ENCODE data around the gene CAMTA1. TPM values are rescaled to one million over a fixed set of nuclear protein-coding genes. Genes with fewer than 3 reads are reported as not detected.

Gene CAMTA1
- total RNA-seq, 1 donor from 2014 or later, result 114 TPM

DNA sequence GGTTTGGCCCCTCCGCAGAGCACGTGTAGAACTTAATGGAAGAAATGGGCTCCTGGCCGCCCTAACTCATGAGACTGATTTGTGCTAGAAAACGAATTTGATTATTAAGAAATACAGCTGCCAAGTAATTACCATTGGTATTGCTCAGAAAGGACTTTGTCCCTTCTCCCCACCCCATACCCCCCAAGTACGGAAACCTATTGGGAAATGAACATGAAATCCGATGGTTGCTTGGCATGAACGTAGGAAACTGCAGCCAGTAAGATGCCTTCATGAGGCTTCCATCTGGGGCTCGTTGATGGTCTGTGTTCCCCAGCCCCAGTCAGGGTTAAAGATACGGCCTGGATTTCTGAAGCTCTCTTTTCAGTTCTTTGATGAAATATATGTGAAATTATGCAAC lies 1020.2 kb downstream of the CAMTA1 start:
- intact Hi-C loops (cut with DNase I), result no loop called here
- no peak for DNase-seq (ENCODE audit: low spot score)

DNA sequence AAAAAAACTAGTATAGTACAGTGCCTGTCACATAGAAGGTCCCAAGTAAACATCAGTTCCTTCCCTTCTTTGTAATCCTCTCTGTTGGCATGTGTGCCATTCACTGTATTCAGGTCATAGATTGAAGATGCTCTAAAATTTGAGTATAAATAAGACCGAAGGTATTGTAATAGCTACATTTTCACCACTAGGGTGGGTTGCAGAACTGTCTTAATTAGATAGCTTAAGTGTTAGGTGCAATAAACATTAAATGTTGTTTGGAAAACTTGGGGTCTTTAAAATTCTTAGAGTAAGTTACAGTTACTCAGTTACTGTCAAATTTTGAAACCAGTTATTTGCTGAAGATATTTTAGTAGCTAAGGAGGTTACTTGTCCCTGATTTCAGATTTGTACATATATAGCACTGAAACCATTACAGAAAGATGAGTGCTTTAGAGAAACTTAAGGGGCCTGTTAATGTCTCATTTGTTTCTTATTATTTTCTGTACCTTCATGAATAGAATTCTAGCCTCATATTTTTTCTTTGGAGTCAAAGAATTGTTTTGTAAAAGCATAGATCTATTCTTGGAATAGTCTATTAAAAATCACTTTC lies 1023.1 kb downstream of the CAMTA1 start:
- no peak for DNase-seq (ENCODE audit: low spot score)
- intact Hi-C loops (cut with DNase I), result no loop called here

DNA sequence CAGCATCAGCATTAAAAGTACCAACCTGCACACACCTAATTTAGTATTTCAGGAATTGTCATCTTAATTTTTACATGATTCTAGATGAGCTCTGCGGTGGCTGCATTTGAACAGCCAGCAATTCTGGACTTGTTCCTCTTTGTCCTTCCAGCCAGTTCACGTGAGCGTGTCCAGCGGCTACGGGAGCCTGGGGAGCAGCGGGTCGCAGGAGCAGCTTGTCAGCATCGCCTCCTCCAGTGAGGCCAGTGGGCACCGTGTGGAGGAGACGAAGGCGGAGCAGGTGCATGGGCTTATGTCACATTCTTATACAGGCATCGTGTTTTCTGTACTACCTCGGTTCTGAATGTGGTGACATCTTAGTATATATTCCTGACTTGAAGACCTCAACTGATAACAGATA lies 1024.5 kb downstream of the CAMTA1 start:
- intact Hi-C loops (cut with DNase I), result no loop called here

DNA sequence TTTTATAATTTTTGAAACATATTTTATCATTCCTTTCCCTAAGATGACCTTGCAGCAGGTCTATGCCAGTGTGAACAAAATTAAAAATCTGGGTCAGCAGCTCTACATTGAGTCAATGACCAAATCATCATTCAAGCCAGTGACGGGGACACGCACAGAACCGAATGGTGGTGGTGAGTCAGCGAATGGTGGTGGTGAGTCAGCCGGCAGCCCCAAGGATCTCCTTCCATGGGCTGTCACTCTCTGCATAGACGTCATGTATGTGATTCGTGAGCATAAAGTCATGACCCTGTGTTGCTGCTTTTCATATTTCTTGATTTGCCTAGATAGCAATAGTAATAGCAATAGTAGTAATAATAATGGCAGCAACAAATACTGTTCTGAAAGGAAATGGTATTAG lies 1025.1 kb downstream of the CAMTA1 start:
- DNase-seq (ENCODE audit: low spot score), result no peak
- intact Hi-C loops (cut with DNase I), result no loop called here

More for the DNA sequence above, 1024.5 kb downstream of the CAMTA1 start:
- DNase-seq (ENCODE audit: low spot score), result no peak

DNA sequence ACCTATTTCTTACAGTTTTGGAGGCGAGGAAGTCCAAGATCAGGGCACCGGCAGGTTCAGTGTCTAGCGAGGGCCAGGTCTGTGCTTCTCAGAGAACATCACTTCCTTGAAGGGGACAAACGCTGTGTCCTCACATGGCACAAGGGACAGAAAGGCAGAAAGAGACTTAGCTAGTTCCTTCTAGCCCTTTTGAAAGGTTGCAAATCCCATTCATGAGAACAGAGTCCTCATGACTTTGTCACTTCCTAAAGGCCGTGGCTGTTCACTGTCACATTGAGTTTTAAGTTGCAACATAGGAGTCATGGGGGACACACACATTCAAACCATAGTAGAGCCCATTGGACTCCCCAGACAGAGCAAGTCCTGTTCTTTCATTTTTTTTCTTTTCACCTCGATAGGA lies 1026.2 kb downstream of the CAMTA1 start:
- DNase-seq (ENCODE audit: low spot score), result no peak
- intact Hi-C loops (cut with DNase I), result no loop called here

DNA sequence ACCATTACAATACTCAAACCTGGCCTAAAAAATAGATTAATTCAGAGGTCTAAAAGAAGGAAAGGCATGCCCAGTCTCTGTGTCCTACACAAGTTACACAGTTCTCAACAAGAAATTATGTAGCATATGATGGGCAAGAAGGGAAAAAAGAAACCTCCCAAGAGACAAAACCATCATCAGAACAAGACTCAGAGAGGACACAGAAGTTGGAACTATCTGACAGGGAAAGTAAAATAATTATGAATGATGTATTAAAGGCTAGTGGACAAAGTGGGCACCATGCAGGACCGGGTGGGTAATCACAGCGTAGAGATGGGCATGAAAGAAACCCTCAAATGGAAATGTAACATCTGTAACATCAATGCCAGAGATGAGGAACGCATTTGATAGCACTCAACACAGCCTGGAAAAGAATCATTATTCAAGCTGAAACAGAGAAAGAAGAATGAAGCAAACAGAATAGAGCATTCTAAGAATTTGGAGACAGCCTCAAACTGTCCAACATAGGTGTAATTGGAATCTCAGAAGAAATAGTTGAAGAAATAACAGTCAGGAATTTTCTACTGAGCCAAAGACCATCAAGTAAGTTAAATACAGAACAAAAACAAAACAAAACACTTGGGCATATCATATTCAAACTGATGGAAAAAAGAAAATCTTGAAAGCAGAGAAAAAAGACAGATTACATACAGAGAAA lies 1028.6 kb downstream of the CAMTA1 start:
- no peak for DNase-seq (ENCODE audit: low spot score)

More for the DNA sequence above, 1028.6 kb downstream of the CAMTA1 start:
- intact Hi-C loops (cut with DNase I), result no loop called here

Other genes starting within 250 kb of the CAMTA1 start
- 16.5 TPM for gene NOL9, start 230.9 kb upstream of the CAMTA1 start, total RNA-seq
- not detected for gene TAS1R1, start 230.1 kb upstream of the CAMTA1 start, total RNA-seq
- gene ZBTB48, start 205.5 kb upstream of the CAMTA1 start, total RNA-seq, result 10.7 TPM
- gene KLHL21, start 182.6 kb upstream of the CAMTA1 start, total RNA-seq, result 33.1 TPM
- gene PHF13, start 171.7 kb upstream of the CAMTA1 start, total RNA-seq, result 9.3 TPM
- 8.8 TPM for gene THAP3, start 160.6 kb upstream of the CAMTA1 start, total RNA-seq
- 49.4 TPM for gene DNAJC11, start 83.6 kb upstream of the CAMTA1 start, total RNA-seq